Measurements from ENCODE around the gene CHST13. TPM values are rescaled to one million over a fixed set of nuclear protein-coding genes. Genes with fewer than 3 reads are reported as not detected.

The CHST13 gene
- total RNA-seq, 2 donors from 2014 or later: 1.6 to 6.7 TPM

GRCh38 chr3:126478581-126479310, 45.2 kb upstream of the CHST13 start:
- Mint-ChIP-seq H3K9me3 (no peaks in the 10 kb centered on the region), H3K4me1 (peaks cover 12% of the 10 kb centered on the region), H3K27ac (no peak overlapping the region), H3K27me3 (ENCODE audit: insufficient read depth) (peaks cover 2% of the 10 kb centered on the region), H3K4me3 (no peak overlapping the region), H3K36me3 (ENCODE audit: low read depth) (no peaks in the 10 kb centered on the region)
- 91 to 93% methylated on average over 13 to 14 of the region's 14 CpGs for WGBS, 2 experiments (ENCODE audit: insufficient coverage in 1 of 2, insufficient read length in 1 of 2)
- Histone ChIP-seq H3K4me3 (ENCODE audit: low read length) (no peak overlapping the region), H3K27me3 (ENCODE audit: control insufficient read depth, insufficient read depth, low read length, poor library complexity, severe bottlenecking) (no peaks in the 10 kb centered on the region), H3K9me3 (ENCODE audit: control insufficient read depth, low read length) (no peaks in the 10 kb centered on the region), H3K9ac (ENCODE audit: extremely low read depth, low read length, poor library complexity, severe bottlenecking) (no peak overlapping the region), H3K4me1 (ENCODE audit: control insufficient read depth, insufficient read depth, low read length) (peaks cover under 1% of the 10 kb centered on the region), H3K27ac (ENCODE audit: low read depth, low read length) (no peak overlapping the region), H3K36me3 (ENCODE audit: control insufficient read depth, insufficient read depth, low read length) (no peaks in the 10 kb centered on the region)
- TF ChIP-seq CTCF (conservative IDR thresholded peaks at IDR 0.05): no peak
- DNase-seq: no peak

GRCh38 chr3:126479642-126480041, 44.3 kb upstream of the CHST13 start:
- Histone ChIP-seq H3K4me1 (ENCODE audit: control insufficient read depth, insufficient read depth, low read length) (no peaks in the 10 kb centered on the region), H3K27me3 (ENCODE audit: control insufficient read depth, insufficient read depth, low read length, poor library complexity, severe bottlenecking) (no peaks in the 10 kb centered on the region), H3K27ac (ENCODE audit: low read depth, low read length) (no peak overlapping the region), H3K4me3 (ENCODE audit: low read length) (no peak overlapping the region), H3K9ac (ENCODE audit: extremely low read depth, low read length, poor library complexity, severe bottlenecking) (no peak overlapping the region), H3K36me3 (ENCODE audit: control insufficient read depth, insufficient read depth, low read length) (no peaks in the 10 kb centered on the region), H3K9me3 (ENCODE audit: control insufficient read depth, low read length) (no peaks in the 10 kb centered on the region)
- WGBS, 2 experiments (ENCODE audit: insufficient coverage in 1 of 2, insufficient read length in 1 of 2): 83% methylated on average over 1 of the region's 1 CpG; no CpG with 5 or more reads in 1 of the 2 experiments
- H3K4me1 Mint-ChIP-seq: peaks cover 10% of the 10 kb centered on the region
- no peak for TF ChIP-seq CTCF (conservative IDR thresholded peaks at IDR 0.05)
- H3K4me3 Mint-ChIP-seq: no peak overlapping the region
- no peak overlapping the region for H3K27ac Mint-ChIP-seq
- H3K9me3 Mint-ChIP-seq: no peaks in the 10 kb centered on the region
- H3K27me3 Mint-ChIP-seq (ENCODE audit: insufficient read depth): no peaks in the 10 kb centered on the region
- no peak for DNase-seq
- no peaks in the 10 kb centered on the region for H3K36me3 Mint-ChIP-seq (ENCODE audit: low read depth)

- Histone ChIP-seq H3K9me3 (ENCODE audit: control insufficient read depth, low read length) (no peaks in the 10 kb centered on the region), H3K36me3 (ENCODE audit: control insufficient read depth, insufficient read depth, low read length) (no peaks in the 10 kb centered on the region), H3K9ac (ENCODE audit: extremely low read depth, low read length, poor library complexity, severe bottlenecking) (no peak overlapping the region), H3K4me1 (ENCODE audit: control insufficient read depth, insufficient read depth, low read length) (no peaks in the 10 kb centered on the region), H3K4me3 (ENCODE audit: low read length) (no peak overlapping the region), H3K27me3 (ENCODE audit: control insufficient read depth, insufficient read depth, low read length, poor library complexity, severe bottlenecking) (no peaks in the 10 kb centered on the region), H3K27ac (ENCODE audit: low read depth, low read length) (no peak overlapping the region)
- no peaks in the 10 kb centered on the region for H3K9me3 Mint-ChIP-seq
- H3K4me1 Mint-ChIP-seq: peaks cover 14% of the 10 kb centered on the region
- 80 to 87% methylated on average over 1 to 5 of the region's 5 CpGs for WGBS, 2 experiments (ENCODE audit: insufficient coverage in 1 of 2, insufficient read length in 1 of 2)
- H3K4me3 Mint-ChIP-seq: no peak overlapping the region
- no peaks in the 10 kb centered on the region for H3K27me3 Mint-ChIP-seq (ENCODE audit: insufficient read depth)
- TF ChIP-seq CTCF (conservative IDR thresholded peaks at IDR 0.05): no peak
- no peak for DNase-seq
- H3K27ac Mint-ChIP-seq: no peak overlapping the region
- H3K36me3 Mint-ChIP-seq (ENCODE audit: low read depth): no peaks in the 10 kb centered on the region
Measured at GRCh38 chr3:126480206-126480605, 43.7 kb upstream of the CHST13 start.
